ENCODE measurements around the gene RIMS4.
"Not testable (repeated sequence)": the region's sequence is repeated elsewhere in the genome, so short reads cannot be mapped to it uniquely, and the experiment has no call there.

The RIMS4 gene

DNA sequence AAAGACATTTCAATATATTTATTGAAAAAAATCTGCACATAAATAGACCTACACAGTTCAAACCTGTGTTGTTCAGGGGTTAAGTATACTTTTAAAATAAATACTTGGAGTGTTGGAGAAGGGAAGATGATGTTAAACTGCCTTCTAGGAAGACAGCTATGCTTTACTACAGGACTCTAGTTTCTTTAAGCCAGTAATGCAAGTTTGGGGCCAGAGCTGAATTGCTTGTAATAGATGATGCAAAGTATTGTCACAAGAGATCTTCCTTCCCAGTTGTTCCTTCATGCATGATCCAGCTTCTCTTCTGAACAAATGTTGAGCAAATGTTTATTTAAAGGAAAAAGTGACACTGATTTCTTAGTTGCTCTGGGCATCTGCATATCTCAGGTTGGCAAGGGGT, 20.2 kb upstream of the RIMS4 start:
- no peak for DNase-seq (ENCODE audit: low spot score)

DNA sequence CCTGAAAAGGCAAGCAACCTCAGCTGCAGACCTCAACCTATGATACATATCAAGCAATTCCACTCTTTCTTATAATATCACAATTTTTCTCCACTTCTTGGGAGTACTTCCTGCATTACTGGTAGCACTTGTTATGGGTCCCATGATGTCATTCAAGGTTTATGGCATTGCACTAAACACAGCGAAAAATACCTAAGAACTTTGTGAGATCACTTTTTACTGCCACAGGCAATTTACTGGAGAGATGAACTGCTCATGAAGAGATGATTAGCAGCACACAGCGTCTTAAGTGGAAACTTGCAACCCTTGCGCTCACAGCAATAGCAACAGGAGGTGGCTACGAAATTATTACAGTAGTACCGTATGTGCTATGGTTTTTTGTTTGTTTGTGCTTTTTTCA, 19.3 kb upstream of the RIMS4 start:
- no peak for DNase-seq (ENCODE audit: low spot score)

DNA sequence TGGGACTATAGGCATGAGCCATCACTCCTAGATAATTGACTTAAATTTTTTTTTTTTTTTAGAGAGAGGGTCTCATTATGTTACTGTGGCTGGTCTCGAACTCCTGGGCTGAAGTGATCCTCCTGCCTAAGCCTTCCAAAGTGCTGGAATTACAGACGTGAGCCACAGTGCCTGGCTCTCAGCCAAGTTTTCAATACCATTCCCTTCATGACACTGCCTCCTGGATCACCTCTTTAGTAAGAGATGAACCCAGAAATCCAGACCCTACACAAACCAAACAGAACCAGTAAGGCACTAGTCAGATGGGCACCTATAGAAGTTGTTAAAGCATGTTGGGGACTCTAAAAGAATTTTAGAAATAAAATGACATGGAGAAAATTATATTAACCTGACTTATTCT, 18.3 kb upstream of the RIMS4 start:
- no peak for DNase-seq (ENCODE audit: low spot score)

DNA sequence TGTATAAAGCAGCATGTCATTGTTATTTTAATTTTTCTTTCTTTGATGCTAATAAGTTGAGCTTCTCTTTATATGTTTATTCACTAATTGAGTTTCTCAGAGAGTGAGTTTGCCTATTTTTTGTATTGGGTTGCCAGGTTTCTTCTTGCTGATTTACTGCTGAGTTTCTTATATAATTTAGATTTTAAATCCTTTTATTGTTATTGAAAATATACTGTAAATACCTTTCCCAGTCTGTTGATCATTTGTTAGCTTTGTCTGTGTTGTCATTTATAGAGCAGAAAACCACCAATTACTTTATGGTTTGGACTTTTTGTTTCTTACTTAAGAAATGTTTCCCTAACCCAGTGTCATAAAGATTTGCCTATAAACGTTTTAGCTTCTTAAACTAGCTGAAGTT, 17.1 kb upstream of the RIMS4 start:
- DNase-seq (ENCODE audit: low spot score), result no peak

DNA sequence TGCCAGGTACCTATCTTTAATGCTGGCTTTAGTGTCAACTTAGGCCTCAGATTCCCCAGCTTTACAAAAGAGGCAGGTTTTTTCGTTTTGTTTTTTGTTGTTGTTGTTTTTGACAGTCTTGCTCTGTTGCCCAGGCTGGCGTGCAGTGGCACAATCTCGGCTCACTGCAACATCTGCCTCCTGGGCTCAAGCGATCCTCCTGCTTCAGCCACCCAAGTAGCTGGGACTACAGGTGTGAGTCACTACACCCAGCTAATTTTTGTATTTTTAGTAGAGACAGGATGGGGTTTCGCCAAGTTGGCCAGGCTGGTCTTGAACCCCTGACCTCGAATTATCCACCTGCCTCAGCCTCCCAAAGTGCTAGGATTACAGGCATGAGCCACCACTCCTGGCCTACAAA, 11.2 kb upstream of the RIMS4 start:
- DNase-seq (ENCODE audit: low spot score), result not testable (repeated sequence)

DNA sequence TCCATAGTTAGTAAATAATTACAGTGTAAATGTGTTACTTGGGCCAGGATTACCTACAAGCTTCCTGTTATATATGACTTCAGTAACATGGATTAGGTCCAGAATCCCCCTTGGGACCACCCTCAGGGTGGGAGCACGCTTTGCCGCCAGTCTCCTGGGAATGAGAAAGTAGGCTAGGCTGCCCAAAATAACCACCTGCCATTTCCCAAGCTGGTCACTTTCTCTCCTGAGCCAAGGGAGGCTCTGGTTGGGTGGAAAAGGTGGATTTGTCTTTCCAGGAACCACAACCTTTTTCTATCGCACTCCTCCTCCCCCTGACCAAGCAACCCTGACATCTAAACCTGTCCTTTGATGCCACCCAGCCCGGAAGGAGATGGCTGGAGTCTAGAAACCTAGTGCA, 9.6 kb upstream of the RIMS4 start:
- no peak for DNase-seq (ENCODE audit: low spot score)

DNA sequence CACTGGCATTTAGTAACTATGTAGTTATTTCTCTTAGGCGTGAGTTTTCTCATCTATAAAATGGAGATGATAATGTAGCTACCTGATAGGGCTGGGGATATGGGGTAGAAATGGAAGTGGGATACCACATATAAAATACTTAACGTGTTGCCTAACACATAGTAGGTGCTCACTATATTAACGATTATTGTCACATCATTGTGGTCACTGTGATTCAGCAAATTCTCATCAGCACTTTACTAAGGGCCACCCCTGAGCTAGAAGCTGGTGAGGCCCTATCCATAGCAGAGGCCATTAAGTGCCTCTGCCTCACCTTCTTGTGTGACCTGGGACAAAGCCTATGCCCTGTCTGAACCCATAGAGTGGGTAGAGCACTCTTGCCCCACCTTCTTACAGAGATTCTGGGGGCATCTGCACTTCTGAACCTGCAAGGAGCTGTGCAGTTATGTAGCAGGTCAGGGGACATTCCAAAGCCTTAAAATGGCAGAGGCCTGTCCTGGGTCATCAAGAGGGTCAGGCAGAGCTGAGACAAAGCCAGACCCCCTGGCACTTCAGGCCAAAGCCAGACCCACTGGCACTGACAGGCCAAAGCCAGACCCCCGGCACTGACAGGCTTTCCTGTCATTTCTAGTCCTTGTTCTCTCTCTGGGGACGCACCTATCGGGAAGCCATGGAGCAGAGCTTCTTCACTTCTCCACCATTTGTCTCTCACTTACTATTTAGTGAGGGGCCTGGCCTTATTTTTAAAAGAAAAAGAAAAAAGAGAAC, 7.0 kb upstream of the RIMS4 start:
- DNase-seq (ENCODE audit: low spot score), result no peak

DNA sequence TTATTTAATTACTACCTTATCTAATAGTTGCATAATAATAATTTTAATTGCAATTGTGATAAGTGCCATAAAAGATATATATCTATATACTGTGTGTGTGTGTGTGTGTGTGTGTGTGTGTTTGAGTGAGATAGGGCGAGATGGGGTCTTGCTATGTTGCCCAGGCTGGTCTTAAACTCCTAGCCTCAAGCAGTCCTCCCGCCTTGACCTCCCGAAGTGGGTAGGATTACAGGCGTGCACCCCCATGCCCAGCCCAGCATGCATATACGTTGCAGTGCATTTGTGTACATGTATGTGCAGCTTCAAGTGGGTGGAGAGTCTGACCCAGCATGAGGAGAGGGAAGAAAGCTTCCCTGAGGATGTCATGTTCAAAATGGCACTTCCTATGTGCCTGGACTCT, 4.6 kb upstream of the RIMS4 start:
- DNase-seq (ENCODE audit: low spot score), result no peak

DNA sequence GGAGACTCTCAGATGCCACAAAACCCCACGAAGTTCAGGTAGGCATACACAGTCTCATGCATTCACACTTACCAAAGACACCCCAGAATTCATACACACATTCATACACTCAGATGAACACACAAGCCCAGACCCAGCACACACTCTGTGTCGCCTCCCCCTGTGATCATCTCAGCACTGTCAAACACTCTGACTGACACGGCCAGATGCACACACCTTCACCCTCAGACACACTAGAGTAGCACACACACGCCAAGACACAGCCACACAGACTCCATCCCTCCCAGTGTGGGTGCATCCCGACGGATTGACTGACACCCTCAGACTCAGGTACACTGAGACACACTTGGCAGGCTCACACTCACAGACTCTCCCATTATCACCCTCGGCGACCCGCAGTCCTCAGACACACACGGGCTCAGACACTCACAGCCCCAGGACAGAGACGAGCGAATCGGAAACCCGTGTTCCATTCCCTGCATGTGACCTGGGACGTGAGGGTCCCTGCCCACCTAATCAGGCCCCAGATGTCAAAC, 872 bp upstream of the RIMS4 start:
- DNase-seq (ENCODE audit: low spot score), result no peak

DNA sequence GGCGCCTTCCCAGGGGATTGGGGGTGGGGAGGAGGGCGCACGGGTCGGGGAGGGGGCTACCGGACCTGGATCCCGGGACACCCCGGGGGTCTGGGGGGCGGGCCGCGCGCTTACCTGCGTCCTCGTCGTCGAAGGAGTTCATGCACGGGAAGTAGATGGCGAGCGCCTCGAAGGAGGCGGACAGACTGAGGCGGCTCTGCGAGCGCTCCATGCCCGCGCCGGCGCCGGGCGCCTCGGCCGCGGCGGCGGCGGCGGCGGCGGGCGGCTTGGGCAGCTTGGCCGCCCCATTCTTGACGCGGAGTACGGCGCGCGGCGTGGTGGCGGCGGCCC, 320 bp downstream of the RIMS4 start:
- DNase-seq (ENCODE audit: low spot score), result no peak

DNA sequence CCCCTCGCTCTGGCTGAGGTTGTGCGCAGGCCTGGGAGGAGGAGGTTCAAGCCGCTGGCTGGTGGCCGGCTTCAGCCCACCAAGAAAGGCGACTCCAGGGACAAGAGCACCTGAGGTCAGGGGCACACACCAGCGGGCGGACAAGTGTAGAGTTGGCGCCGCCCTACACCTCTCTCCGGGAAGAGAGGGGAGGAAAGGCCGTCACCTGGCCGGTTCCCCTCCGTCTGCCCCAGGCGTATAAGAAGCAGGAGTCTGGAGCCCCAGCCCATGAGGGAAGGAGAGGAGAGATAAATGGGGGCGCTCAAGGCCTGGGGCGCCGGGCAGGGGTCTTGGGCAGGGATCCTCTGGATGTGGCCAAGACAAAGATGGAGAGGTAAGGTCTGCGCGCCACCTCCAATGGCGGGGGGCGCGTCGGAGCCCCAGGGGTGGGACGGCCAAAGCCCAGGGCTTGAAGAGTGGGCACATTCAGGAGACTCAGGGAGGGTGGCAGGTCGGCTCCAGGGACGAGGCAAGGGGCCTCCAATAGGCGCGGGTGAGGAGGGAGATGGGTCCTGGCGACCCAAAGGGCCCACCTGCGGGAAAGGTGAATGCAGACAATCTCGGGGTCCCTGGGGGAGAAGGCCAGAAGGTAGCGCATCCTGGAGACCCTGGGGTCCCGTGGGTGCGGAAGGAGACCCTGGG, 826 bp downstream of the RIMS4 start:
- DNase-seq (ENCODE audit: low spot score), result no peak

DNA sequence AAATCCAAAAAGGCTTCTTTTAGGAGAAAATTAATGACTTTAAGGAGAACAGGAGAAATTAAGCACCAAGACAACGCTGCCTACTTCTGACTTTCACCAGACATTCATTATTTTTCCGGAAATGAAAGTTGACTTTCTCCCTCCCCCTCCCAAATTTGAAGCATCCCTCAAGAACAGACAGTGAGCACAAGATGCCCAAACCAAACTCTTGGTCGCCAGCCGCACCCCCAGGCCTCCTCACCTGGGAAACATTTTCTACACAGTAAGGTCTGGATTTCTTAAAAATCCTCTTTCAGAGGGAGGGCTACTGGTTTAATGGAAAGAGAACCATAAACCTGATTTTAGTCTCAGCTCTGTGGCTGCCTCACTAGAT, 2.7 kb downstream of the RIMS4 start:
- no peak for DNase-seq (ENCODE audit: low spot score)

DNA sequence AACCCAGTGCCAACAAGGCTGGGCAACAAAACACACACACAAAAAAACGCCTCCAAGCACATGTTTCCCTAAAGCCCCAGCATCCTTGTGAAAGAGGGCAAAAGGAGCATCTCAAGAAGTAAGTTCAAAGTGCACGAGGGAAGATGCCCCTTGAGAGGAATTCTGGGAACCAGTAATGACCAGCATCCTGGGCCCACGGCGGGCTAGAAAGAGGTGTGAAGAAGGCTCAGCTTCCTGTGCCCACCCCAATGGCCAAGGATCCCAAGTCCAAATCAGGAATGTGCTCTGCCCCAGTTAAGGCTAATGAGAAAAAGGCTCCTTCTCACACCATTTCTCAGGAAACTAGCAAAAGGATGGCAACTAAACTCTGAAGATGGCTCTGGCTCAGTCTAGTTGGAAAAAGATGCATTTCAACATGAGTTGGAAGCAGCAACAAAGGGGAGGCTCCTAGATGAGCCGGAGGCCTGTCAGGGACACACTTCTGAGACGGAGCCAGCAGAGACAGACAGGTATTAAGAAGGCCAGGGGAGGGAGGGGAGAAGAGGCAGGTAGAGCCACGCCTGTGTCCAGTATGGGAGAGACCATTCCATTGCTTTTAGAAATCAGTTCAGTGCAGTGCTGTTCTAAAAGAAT, 3.2 kb downstream of the RIMS4 start:
- DNase-seq (ENCODE audit: low spot score), result no peak

DNA sequence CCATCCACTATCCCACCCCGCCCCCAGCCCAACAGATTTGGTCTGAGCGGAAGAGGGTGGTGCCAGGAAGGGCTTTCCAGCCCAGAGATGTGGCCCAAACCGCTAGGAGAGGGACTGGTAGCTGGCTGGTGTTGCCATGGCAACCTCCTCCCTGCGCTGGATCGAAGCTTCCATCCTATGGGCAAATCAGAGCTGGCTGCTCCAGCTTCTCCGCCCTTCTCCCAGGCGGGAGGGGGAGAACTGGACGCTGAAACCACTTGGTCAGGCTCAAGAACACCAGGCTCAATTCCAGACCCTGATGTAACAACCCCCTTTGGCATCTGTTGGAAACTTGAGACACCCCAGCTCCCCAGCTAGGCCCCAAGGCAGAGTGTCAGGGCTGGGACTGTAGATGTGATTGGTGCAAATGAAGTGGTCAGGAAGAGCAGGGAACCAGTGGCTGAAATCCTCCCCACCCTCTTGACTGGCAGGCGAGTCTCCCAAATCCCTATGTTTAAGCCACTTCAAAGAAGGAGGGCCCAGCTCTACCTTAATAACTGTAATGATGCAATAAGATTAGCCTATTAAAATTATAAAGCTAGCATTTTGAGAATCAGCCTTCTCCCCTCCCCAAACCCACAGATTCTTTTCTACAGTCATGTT, 4.2 kb downstream of the RIMS4 start:
- DNase-seq (ENCODE audit: low spot score), result no peak

DNA sequence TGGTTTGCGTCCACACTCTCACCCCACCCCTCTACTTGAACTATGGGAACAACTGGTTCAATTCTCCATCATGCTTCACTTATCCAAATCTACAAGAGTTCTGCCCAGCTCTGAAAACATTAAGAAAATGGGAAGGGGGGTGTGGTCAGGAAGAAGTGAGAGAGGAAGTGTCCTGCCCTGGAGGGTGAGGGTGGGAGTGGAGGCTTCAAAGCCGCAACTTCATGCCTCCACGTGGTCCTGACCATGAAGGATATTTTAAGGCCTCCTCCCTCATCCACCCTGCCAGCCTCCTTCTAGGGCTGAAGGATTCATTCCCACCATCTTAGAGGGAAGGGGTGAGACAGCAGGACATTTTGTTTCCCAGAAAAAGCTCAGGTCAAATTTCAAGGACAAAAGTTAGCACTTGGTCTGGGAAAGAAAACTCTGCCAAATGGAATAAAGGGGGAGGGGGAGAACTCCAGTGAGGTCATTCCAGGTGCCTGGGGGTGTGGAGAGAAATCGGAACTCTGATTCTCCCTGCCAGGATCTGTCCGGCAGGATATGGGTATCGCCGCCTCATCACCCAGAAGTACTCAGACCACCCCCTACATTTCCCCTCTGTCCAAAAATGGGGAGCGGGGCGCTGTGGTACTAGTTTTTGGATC, 4.9 kb downstream of the RIMS4 start:
- DNase-seq (ENCODE audit: low spot score), result no peak

DNA sequence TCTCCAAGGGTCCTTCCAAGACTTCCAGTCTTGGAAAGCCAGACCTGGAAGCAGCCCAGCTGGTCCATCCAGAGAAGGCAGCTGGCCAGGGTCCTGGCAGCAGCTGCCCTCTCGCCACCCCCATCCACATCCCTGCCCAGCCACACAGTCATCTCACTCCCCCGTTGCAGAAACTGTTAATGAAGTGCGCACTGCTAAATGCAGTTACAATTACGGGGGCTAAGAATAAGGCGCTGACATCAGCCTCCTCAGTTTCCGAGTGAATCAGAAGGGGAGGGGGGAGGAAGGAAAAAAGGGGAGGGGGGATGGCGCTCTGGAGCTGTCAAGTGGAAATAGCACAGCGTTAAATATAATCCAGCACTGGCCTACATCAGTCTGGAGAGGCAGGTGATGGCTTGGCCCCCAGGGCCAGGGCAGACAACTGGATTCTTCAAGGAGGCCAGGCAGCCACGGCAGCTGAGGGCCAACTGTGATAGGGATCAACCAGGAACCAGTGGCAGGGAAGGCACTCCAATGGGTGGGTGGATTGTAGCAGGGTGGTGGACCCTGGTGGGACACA, 6.9 kb downstream of the RIMS4 start:
- DNase-seq (ENCODE audit: low spot score), result no peak

DNA sequence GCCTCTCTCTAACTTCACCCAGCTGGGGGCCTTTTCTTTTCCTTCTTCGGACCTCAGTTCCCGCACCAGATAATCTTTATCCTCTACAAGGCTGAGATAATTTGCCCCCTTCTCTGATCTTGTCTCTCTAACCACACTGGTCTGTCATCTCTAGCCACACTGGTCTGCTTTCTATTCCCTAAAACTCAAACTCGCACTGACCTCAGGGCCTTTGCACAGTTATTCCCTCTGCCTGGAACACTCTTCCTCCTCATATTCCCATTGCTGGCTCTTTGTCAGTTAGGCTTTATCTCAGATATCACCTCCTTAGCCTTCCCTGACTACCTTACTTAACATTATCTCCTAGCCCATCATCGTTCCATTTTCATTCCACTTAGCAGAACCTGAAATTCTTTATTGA, 7.6 kb downstream of the RIMS4 start:
- no peak for DNase-seq (ENCODE audit: low spot score)

DNA sequence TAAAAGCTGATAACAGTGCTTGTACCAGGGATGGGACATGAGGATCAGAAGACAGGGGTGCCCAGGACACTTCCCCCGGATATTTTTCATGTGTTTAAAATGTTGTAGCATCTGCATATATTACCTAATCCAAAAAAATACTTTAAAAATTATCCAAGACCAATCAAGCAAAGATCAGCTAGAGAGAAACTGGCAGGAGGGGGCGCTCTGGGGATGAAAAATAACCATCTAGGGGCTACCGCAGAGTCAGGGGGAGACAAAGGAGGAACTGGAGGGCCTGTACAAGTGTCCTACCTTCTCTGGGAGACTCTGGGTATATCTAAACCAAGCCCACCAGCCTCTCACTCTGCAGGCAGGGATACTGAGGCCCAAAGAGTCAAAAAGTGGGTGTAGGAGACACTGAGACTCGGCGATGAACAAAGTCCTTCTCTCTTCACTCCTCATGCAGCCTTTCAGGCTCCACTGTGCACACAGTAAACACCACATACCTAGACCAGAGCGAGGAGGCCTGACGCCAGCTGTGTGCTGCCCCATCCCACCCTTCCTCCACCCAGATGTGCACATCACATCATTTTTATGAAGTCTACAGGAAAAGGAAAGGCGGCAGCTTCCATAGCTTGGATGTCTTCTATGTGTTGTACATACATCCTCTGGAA, 9.8 kb downstream of the RIMS4 start:
- no peak for DNase-seq (ENCODE audit: low spot score)

DNA sequence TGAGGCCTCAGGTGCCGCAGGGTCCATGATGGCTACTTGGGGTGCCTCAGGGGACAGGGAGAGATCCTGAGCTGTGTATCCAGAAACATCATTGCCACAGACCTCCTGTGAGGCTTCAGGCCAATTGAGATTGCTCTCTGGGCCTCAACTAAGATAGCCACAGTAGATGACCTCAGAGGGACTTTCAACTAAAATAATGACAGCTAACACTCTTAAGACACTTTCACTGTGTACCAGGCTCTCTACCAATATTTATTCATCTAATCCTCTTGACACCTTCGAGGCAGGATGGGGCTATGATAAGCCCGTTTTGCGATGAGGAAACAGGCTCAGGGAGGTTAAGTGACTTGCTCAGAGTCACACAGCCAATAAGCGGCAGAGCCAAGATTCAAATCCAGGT, 10.7 kb downstream of the RIMS4 start:
- no peak for DNase-seq (ENCODE audit: low spot score)

DNA sequence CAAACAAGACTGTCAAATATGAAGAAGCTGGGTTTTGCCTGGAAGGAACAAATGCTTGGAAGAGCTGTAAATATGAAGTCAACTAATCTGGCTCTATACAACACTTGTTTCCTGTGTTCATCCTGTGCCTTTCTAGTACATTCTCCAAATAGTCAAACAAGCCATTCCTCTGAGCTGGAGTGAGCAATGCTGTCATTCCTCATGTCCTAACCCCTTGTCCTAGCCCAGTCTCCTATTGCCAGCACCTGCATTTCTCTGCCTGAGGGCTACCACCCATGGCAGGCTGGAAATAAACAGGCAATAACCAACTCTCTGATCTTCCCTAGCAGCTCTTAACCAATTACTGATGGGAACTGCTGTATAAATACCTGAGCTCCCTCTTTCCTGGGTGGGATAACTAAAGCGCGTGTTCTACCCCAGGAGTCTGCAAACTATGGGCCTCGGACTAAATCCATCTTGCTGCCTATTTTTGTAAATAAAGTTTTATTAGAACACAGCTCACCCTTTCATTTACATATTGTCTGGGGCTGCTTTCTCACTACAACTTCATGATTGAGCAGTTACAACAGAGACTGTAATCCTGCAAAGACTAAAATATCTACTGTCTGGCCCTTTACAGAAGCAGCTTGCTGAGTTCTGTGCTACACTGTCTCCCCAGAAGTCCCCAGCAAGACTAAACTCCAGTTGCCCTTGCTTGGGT, 13.4 kb downstream of the RIMS4 start:
- no peak for DNase-seq (ENCODE audit: low spot score)

DNA sequence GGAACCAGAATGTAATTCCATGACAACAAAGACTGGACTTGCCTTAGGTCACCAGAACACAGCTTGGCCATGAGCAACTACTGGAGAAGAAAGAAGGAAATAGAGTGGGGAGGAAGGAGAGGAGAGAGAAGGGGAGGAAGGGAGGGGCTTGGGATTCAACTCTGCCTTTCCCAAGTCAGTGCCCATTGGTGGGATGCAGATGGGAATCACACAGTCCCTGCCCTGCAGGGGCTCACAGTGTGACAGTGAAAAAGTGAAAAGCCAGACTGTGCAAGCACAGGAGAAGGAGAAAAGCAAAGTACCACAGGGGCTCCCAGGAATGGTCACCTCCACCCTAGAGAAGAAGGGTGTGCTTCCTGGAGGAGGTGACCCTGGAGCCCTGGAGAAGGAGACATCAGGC, 14.0 kb downstream of the RIMS4 start:
- DNase-seq (ENCODE audit: low spot score), result no peak

Data from hepatic stellate cell (primary cell).